Erythroblast (primary cell): Measurements from ENCODE around the gene KIF2C.
"Not testable (repeated sequence)": the region's sequence is repeated elsewhere in the genome, so short reads cannot be mapped to it uniquely, and the experiment has no call there.

ENCODE experiments used
- DNase-seq, 2 experiments: peaks; one replicate each; lab custom pipeline; 2025; lab: John Stamatoyannopoulos, UW
- GATA1 ChIP-seq: IDR thresholded peaks from 2 replicates; pipeline ENCODE4 v1.6.1; 2011; ENCODE audit warnings: low read depth, mild to moderate bottlenecking, control low read depth, low read length, moderate library complexity
- POLR2A ChIP-seq: IDR thresholded peaks from 2 replicates; pipeline ENCODE4 v1.6.1; 2011; ENCODE audit warnings: mild to moderate bottlenecking, low read length

Gene KIF2C

DNA sequence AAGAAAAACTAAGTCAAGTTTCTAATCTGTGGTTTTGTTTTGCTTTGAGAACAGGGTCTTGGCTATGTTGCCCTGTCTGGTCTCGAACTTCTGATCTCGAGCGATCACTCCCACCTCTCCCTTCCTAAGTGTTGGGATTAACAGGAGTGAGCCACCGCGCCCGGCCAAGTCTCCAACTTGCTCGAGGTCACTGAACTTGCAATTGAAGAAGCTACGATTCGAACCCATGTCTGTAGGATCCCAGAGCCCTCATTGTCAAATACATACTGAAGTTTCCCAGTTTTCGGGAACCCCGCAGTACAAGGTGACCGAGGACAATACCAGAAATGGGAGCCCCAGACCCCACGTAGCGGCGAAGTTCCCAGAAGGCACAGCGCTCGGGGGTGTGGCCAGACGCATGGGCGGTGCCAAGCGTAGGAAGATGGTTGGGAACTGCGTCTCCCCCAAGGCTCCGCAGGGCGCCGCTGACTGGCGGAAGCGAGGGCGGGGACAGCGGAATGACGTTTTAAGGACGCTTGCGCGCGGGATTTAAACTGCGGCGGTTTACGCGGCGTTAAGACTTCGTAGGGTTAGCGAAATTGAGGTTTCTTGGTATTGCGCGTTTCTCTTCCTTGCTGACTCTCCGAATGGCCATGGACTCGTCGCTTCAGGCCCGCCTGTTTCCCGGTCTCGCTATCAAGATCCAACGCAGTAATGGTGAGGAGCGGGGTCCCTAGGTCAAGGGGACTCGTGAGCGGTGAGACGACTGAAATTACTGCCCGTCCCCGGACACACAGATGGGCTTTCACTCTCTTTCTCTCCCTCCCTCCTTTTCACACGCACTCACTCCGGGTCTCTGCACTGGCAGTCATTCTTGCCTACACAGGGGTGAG lies at the start of gene KIF2C:
KIF2C (plus strand) TSS at position 531 of the 872 bp plus-strand sequence; CDS start at position 627, 96 bp downstream.
- peak; percentile 98 for DNase-seq
- TF ChIP-seq POLR2A (peak; percentile 97), GATA1 (no peak)

GRCh38 chr1:44693159-44693558 lies 46.5 kb upstream of the KIF2C start:
- no peak for TF ChIP-seq GATA1
- TF ChIP-seq POLR2A, result no peak

GRCh38 chr1:44693900-44694299 lies 45.7 kb upstream of the KIF2C start:
- peak in 1 of 2 experiments; percentile 52 for DNase-seq

More at GRCh38 chr1:44693159-44693558, 46.5 kb upstream of the KIF2C start:
- DNase-seq, result no peak

GRCh38 chr1:44694863-44695478 lies 44.7 kb upstream of the KIF2C start:
- DNase-seq, result no peak
- TF ChIP-seq GATA1 (no peak), POLR2A (no peak)

More at GRCh38 chr1:44693900-44694299, 45.7 kb upstream of the KIF2C start:
- TF ChIP-seq POLR2A (no peak), GATA1 (no peak)

DNA sequence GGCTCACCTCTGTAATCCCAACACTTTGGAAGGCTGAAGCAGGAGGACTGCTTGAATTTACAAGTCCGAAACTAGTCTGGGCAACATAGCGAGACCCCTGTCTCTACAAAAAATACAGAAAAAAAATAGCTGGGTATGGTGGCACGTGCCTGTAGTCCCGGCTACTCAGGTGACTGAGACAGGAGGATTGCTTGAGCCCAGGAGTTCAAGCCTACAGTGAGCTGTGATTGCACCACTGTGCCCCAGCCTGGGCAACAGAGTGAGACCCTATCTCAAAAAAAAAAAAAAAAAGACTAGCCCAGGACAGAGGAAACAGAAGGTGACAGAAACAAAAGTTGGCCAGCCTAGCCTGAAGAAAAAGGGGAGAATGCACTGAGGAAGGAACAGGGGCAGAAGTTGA lies 44.0 kb upstream of the KIF2C start:
- TF ChIP-seq POLR2A (no peak), GATA1 (no peak)
- DNase-seq, result no peak

DNA sequence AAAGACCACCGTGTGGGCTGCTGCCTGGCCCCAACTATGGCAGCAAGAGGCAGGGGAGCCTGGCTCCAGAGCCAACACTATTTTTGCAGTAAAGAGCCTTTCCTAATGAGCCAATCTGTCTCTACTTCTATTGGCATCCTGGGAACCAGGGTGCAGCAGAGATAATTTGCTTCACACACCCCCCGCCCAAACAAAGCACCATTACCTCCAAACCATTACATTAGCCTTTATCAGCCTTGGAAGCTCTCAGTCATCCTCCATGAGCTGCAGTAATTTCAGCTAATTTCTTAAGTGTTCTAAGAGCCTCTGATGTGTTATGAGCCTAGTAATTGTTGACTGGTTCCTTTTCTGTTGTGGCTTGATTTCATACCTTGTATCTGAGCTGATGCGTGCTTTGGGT lies 43.5 kb upstream of the KIF2C start:
- DNase-seq, result peak in 1 of 2 experiments; percentile 33
- TF ChIP-seq GATA1 (no peak), POLR2A (no peak)

- DNase-seq, result peak; percentile 52 to 56
- TF ChIP-seq POLR2A (no peak), GATA1 (no peak)
Observed at GRCh38 chr1:44696789-44697345, 42.8 kb upstream of the KIF2C start.

- no peak for DNase-seq
- TF ChIP-seq GATA1, result no peak
- no peak for TF ChIP-seq POLR2A
Observed at GRCh38 chr1:44698138-44698537, 41.5 kb upstream of the KIF2C start.

DNA sequence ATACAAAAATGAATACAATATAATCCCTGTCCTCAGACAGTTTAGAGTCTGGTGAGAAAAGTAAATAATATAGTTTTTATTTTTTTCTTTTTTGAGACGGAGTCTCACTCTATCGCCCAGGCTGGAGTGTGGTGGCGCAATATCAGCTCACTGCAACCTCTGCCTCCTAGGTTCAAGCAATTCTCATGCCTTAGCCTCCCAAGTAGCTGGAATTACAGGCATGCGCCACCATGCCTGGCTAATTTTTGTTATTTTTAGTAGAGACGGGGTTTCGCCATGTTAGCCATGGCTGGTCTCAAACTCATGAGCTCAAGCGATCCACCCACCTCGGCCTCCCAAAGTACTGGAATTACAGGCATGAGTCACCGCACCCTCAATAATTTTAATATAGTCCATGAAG lies 40.3 kb upstream of the KIF2C start:
- DNase-seq, result not testable (repeated sequence)

DNA sequence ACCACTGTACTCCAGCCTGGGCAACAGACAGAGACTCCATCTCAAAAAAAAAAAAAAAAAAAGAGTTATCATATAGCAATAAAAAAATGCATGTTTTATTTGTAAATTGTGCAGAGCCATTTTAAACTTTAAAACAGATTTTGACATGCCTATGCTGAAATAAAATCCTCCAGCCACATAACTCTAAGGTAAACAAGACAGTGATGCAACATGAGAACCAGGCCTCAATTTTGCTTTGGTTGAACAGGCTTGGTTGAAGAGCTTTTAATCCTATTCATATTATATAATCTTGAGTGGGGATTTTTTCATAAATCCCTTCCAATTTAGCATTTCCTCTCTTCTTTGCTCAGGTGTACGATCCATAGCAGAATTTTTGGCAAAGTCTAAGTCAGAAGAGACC lies 39.1 kb upstream of the KIF2C start:
- TF ChIP-seq POLR2A, result no peak
- no peak for TF ChIP-seq GATA1
- no peak for DNase-seq

GRCh38 chr1:44701141-44701573 lies 38.5 kb upstream of the KIF2C start:
- TF ChIP-seq GATA1 (no peak), POLR2A (no peak)
- no peak for DNase-seq

DNA sequence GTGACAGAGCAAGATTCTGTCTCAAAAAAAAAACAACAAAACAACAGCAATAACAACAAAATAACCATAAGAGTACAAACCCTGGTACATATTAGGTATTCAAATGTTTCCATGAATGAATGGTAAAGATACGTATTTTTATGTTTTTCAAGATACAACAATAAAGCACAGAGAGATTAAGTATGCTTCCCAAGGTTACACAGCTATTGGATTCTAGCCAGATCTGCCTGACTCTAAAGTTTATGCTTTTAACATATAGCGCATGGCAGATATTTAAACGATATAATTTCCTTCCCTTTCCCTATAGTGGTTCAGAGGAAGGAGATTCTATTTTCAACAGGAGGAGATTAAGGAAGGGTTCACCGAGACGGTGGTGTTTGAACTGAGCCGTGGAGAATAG lies 34.2 kb upstream of the KIF2C start:
- no peak for DNase-seq
- no peak for TF ChIP-seq GATA1
- no peak for TF ChIP-seq POLR2A

DNA sequence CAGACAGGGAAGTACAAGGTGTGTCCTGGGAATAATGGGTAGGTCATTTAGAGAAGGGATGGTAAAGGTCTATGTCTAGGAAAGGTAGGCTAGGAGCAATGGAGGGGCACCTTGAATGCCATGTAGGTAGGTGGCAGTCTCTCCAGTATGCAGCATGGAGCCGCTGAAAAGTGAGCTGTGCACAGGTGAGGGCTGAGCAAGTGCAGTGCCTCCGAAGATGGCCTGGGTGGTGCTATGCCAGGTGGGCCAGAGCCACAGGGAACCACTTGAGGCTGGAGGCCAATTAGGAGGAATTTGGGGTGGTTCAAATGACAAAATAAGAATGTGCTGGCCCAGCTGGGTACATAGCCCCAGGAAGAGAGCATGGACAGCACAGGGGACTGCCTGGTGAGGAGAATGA lies 33.7 kb upstream of the KIF2C start:
- DNase-seq, result no peak
- TF ChIP-seq POLR2A, result no peak
- TF ChIP-seq GATA1, result no peak

- TF ChIP-seq GATA1 (no peak), POLR2A (no peak)
- DNase-seq, result no peak
Observed at GRCh38 chr1:44707112-44707881, 32.3 kb upstream of the KIF2C start.
